Neural cell (in vitro differentiated cells): ENCODE measurements around the gene FAM118A. TPM values are rescaled to one million over a fixed set of nuclear protein-coding genes. Genes with fewer than 3 reads are reported as not detected.

Source experiments
- H2AFZ ChIP-seq: fragments of 200-600, 300-800 bp; sonication (generic), shearing (Covaris generic); 2 replicates; pipeline ENCODE4 v1.6.0; 2014; ENCODE audit warnings: low read depth, mild to moderate bottlenecking, antibody characterized with exemption, low read length, moderate library complexity
- H3F3A ChIP-seq: fragments of 200-600 bp; shearing (Covaris generic); 2 replicates; pipeline ENCODE4 v1.6.1; 2016; ENCODE audit warnings: mild to moderate bottlenecking, moderate library complexity, mixed read lengths, antibody characterized with exemption, low read length; ENCODE audit not compliant: insufficient read depth, poor library complexity, severe bottlenecking
- H3K27ac ChIP-seq: fragments of 200-600, 300-800 bp; sonication (generic), shearing (Covaris generic); 2 replicates; pipeline ENCODE4 v1.5.1; 2014; ENCODE audit warnings: mild to moderate bottlenecking, low read length, moderate library complexity
- H3K27me3 ChIP-seq: fragments of 300-800, 200-600 bp; sonication (generic), shearing (Covaris generic); 2 replicates; pipeline ENCODE4 v1.6.0; 2014; ENCODE audit warnings: mild to moderate bottlenecking, low read depth, low read length, moderate library complexity; ENCODE audit not compliant: insufficient read depth
- H3K36me3 ChIP-seq: fragments of 300-800, 200-600 bp; sonication (generic), shearing (Covaris generic); 2 replicates; pipeline ENCODE4 v1.5.1; 2014; ENCODE audit warnings: mild to moderate bottlenecking, antibody characterized with exemption, low read length, moderate library complexity; ENCODE audit not compliant: insufficient read depth
- H3K4me2 ChIP-seq: fragments of 300-800, 200-600 bp; sonication (generic), shearing (Covaris generic); 2 replicates; pipeline ENCODE4 v1.6.0; 2014; ENCODE audit warnings: mild to moderate bottlenecking, low read length
- H3K4me3 ChIP-seq: fragments of 300-800, 200-600 bp; sonication (generic), shearing (Covaris generic); 2 replicates; pipeline ENCODE4 v1.5.1; 2014; ENCODE audit warnings: mild to moderate bottlenecking, low read length, moderate library complexity
- H3K79me2 ChIP-seq: fragments of 200-600 bp; shearing (Covaris generic); replicated peaks from 2 replicates; pipeline ENCODE4 v1.6.0; 2014; ENCODE audit warnings: mild to moderate bottlenecking, low read length, moderate library complexity; ENCODE audit not compliant: insufficient read depth
- H3K9ac ChIP-seq: fragments of 300-800, 200-600 bp; sonication (generic), shearing (Covaris generic); 2 replicates; pipeline ENCODE4 v1.6.1; 2016; ENCODE audit warnings: mild to moderate bottlenecking, low read length, mixed read lengths
- H3K9me2 ChIP-seq: fragments of 200-600 bp; shearing (Covaris generic); 2 replicates; pipeline ENCODE4 v1.6.1; 2016; ENCODE audit warnings: mild to moderate bottlenecking, low read length, mixed read lengths; ENCODE audit not compliant: insufficient read depth
- H3K9me3 ChIP-seq: fragments of 200-600, 300-800 bp; sonication (generic), shearing (Covaris generic); 2 replicates; pipeline ENCODE4 v1.6.1; 2016; ENCODE audit warnings: mild to moderate bottlenecking, mixed run types, low read length, moderate library complexity, mixed read lengths
- H4K20me1 ChIP-seq: fragments of 200-600 bp; shearing (Covaris generic); 2 replicates; pipeline ENCODE4 v1.6.1; 2016; ENCODE audit warnings: mild to moderate bottlenecking, mixed run types; ENCODE audit not compliant: insufficient read depth
- CTCF ChIP-seq: fragments of 450-650 bp; IDR thresholded peaks from 2 replicates; pipeline ENCODE4 v1.5.1; 2014; ENCODE audit warnings: antibody characterized with exemption, mild to moderate bottlenecking, moderate library complexity; ENCODE audit not compliant: poor library complexity, severe bottlenecking
- EP300 ChIP-seq: fragments of 450-650 bp; conservative IDR thresholded peaks from 2 replicates; pipeline ENCODE4 v1.6.1; 2014; ENCODE audit warnings: antibody characterized with exemption, mild to moderate bottlenecking, moderate library complexity; ENCODE audit not compliant: poor library complexity, severe bottlenecking
- EZH2 ChIP-seq: fragments of 200-600, 300-800 bp; shearing (Covaris generic), sonication (generic); IDR thresholded peaks from 2 replicates; pipeline ENCODE4 v1.6.1; 2014; ENCODE audit warnings: antibody characterized with exemption, low read length, borderline replicate concordance, mild to moderate bottlenecking; ENCODE audit not compliant: insufficient read depth, poor library complexity, severe bottlenecking
- MXI1 ChIP-seq: fragments of 450-650 bp; conservative IDR thresholded peaks from 2 replicates; pipeline ENCODE4 v1.6.1; 2014; ENCODE audit warnings: antibody characterized with exemption, mild to moderate bottlenecking; ENCODE audit not compliant: poor library complexity, severe bottlenecking
- POLR2AphosphoS5 ChIP-seq: IDR thresholded peaks from 2 replicates; pipeline ENCODE4 v1.6.1; 2012
- RAD21 ChIP-seq: fragments of 450-650 bp; conservative IDR thresholded peaks from 2 replicates; pipeline ENCODE4 v1.6.1; 2014; ENCODE audit warnings: antibody characterized with exemption, mild to moderate bottlenecking, moderate library complexity
- REST ChIP-seq: IDR thresholded peaks from 2 replicates; pipeline ENCODE4 v1.6.1; 2012; ENCODE audit warnings: borderline replicate concordance
- SMC3 ChIP-seq: fragments of 450-650 bp; conservative IDR thresholded peaks from 2 replicates; pipeline ENCODE4 v1.6.1; 2014; ENCODE audit warnings: antibody characterized with exemption, mild to moderate bottlenecking, moderate library complexity; ENCODE audit not compliant: poor library complexity
- TAF1 ChIP-seq: IDR thresholded peaks from 2 replicates; pipeline ENCODE4 v1.6.1; 2012; ENCODE audit warnings: low read depth
- polyA plus RNA-seq: library from polyadenylated mRNA; depleted of rRNA; stranded (reverse); fragments of >200 nt; gene quantifications from 2 replicates; pipeline ENCODE4 v1.2.3, GENCODE V29; 2014

FAM118A gene
- polyA plus RNA-seq, 1 donor from 2014 or later = 9.6 TPM

GRCh38 chr22:45296628-45297297 lies 13.0 kb upstream of the FAM118A start:
- no peaks in the 10 kb centered on the region for H3K27me3 ChIP-seq
- H3K9ac ChIP-seq = no peak overlapping the region
- H4K20me1 ChIP-seq = no peaks in the 10 kb centered on the region
- no peaks in the 10 kb centered on the region for H3K9me3 ChIP-seq
- no peak overlapping the region for H3K27ac ChIP-seq
- H3K4me3 ChIP-seq = no peak overlapping the region
- H3K79me2 ChIP-seq = no peaks in the 10 kb centered on the region
- H3K9me2 ChIP-seq = no peaks in the 10 kb centered on the region
- H3F3A ChIP-seq = no peaks in the 10 kb centered on the region
- TF ChIP-seq REST = no peak
- TF ChIP-seq MXI1 = no peak
- H3K36me3 ChIP-seq = no peaks in the 10 kb centered on the region
- no peak overlapping the region for H3K4me2 ChIP-seq
- H2AFZ ChIP-seq = no peak overlapping the region

- H3K79me2 ChIP-seq = no peaks in the 10 kb centered on the region
- no peaks in the 10 kb centered on the region for H3K9me3 ChIP-seq
- H3F3A ChIP-seq = no peaks in the 10 kb centered on the region
- H3K9ac ChIP-seq = no peak overlapping the region
- no peak overlapping the region for H3K4me3 ChIP-seq
- H4K20me1 ChIP-seq = no peaks in the 10 kb centered on the region
- H2AFZ ChIP-seq = no peak overlapping the region
- H3K27ac ChIP-seq = no peak overlapping the region
- H3K36me3 ChIP-seq = no peaks in the 10 kb centered on the region
- H3K4me2 ChIP-seq = no peak overlapping the region
- H3K9me2 ChIP-seq = no peaks in the 10 kb centered on the region
- TF ChIP-seq CTCF (no peak), TAF1 (no peak), RAD21 (no peak), EZH2 (no peak), POLR2AphosphoS5 (no peak)
- no peaks in the 10 kb centered on the region for H3K27me3 ChIP-seq
Measured at GRCh38 chr22:45298934-45299505, 10.7 kb upstream of the FAM118A start.

GRCh38 chr22:45302751-45303150 lies 7.0 kb upstream of the FAM118A start:
- Histone ChIP-seq H2AFZ (no peak overlapping the region), H3K9ac (no peak overlapping the region), H3K27ac (no peak overlapping the region), H3K9me3 (no peaks in the 10 kb centered on the region), H3K79me2 (no peaks in the 10 kb centered on the region), H4K20me1 (no peaks in the 10 kb centered on the region), H3K36me3 (no peaks in the 10 kb centered on the region), H3F3A (no peaks in the 10 kb centered on the region), H3K27me3 (no peaks in the 10 kb centered on the region), H3K4me2 (no peak overlapping the region), H3K4me3 (no peak overlapping the region), H3K9me2 (no peaks in the 10 kb centered on the region)
- TF ChIP-seq MXI1 (no peak), EZH2 (no peak), POLR2AphosphoS5 (no peak), RAD21 (no peak), SMC3 (no peak), TAF1 (no peak), EP300 (no peak), REST (no peak), CTCF (no peak)
